ENCODE results near the gene CNTN1.

Gene CNTN1

GRCh38 chr12:41013881-41014642, 321.8 kb downstream of the CNTN1 start:
- DNase-seq (ENCODE audit: low read depth): peak; percentile 28
- no peak overlapping the region for H3K4me3 ChIP-seq (ENCODE audit: low read length)
- TF ChIP-seq CTCF (conservative IDR thresholded peaks at IDR 0.05; ENCODE audit: low read depth, low read length): no peak

GRCh38 chr12:41014643-41015020, 322.4 kb downstream of the CNTN1 start:
- DNase-seq (ENCODE audit: low read depth): peak; percentile 55
- H3K4me3 ChIP-seq (ENCODE audit: low read length): no peak overlapping the region
- TF ChIP-seq CTCF (conservative IDR thresholded peaks at IDR 0.05; ENCODE audit: low read depth, low read length): no peak

- no peak overlapping the region for H3K4me3 ChIP-seq (ENCODE audit: low read length)
- TF ChIP-seq CTCF (conservative IDR thresholded peaks at IDR 0.05; ENCODE audit: low read depth, low read length): no peak
- DNase-seq (ENCODE audit: low read depth): no peak
Measured at GRCh38 chr12:41018010-41018409, 325.8 kb downstream of the CNTN1 start.

- DNase-seq (ENCODE audit: low read depth): peak; percentile 64
- TF ChIP-seq CTCF (conservative IDR thresholded peaks at IDR 0.05; ENCODE audit: low read depth, low read length): no peak
- H3K4me3 ChIP-seq (ENCODE audit: low read length): no peak overlapping the region
Measured at GRCh38 chr12:41019461-41019860, 327.2 kb downstream of the CNTN1 start.

- TF ChIP-seq CTCF (conservative IDR thresholded peaks at IDR 0.05; ENCODE audit: low read depth, low read length): no peak
- no peak overlapping the region for H3K4me3 ChIP-seq (ENCODE audit: low read length)
- DNase-seq (ENCODE audit: low read depth): no peak
Measured at GRCh38 chr12:41023836-41024235, 331.6 kb downstream of the CNTN1 start.

GRCh38 chr12:41026151-41026550, 333.9 kb downstream of the CNTN1 start:
- H3K4me3 ChIP-seq (ENCODE audit: low read length): no peak overlapping the region
- TF ChIP-seq CTCF (conservative IDR thresholded peaks at IDR 0.05; ENCODE audit: low read depth, low read length): no peak
- no peak for DNase-seq (ENCODE audit: low read depth)

GRCh38 chr12:41032386-41032785, 340.1 kb downstream of the CNTN1 start:
- no peak overlapping the region for H3K4me3 ChIP-seq (ENCODE audit: low read length)
- no peak for TF ChIP-seq CTCF (conservative IDR thresholded peaks at IDR 0.05; ENCODE audit: low read depth, low read length)
- DNase-seq (ENCODE audit: low read depth): no peak

Measured in retinal pigment epithelial cell (primary cell).